DMS153 (cell line): ENCODE results near the gene CALY.

ENCODE experiments used
- DNase-seq: peaks from one replicate; lab custom pipeline; 2025; lab: John Stamatoyannopoulos, UW

The CALY gene

GRCh38 chr10:133351408-133352318, 15.0 kb upstream of the CALY start:
- no peak for DNase-seq

GRCh38 chr10:133350950-133351329, 14.2 kb upstream of the CALY start:
- no peak for DNase-seq

- no peak for DNase-seq
Observed at GRCh38 chr10:133350283-133350949, 13.7 kb upstream of the CALY start.

GRCh38 chr10:133349577-133350011, 12.9 kb upstream of the CALY start:
- DNase-seq, result no peak

GRCh38 chr10:133349160-133349568, 12.5 kb upstream of the CALY start:
- DNase-seq, result no peak

- no peak for DNase-seq
Observed at GRCh38 chr10:133347710-133348517, 11.2 kb upstream of the CALY start.

GRCh38 chr10:133346413-133346812, 9.7 kb upstream of the CALY start:
- DNase-seq, result no peak

GRCh38 chr10:133344236-133344635, 7.5 kb upstream of the CALY start:
- DNase-seq, result no peak

GRCh38 chr10:133343558-133343957, 6.9 kb upstream of the CALY start:
- no peak for DNase-seq

GRCh38 chr10:133342942-133343341, 6.2 kb upstream of the CALY start:
- no peak for DNase-seq

- no peak for DNase-seq
Observed at GRCh38 chr10:133341983-133342382, 5.3 kb upstream of the CALY start.

- DNase-seq, result no peak
Observed at GRCh38 chr10:133339708-133340380, 3.1 kb upstream of the CALY start.

GRCh38 chr10:133338080-133339071, 1.7 kb upstream of the CALY start:
- DNase-seq, result no peak

- no peak for DNase-seq
Observed at GRCh38 chr10:133337370-133337725, 652 bp upstream of the CALY start.

- DNase-seq, result no peak
Observed at GRCh38 chr10:133336118-133336576, 549 bp downstream of the CALY start.

- no peak for DNase-seq
Observed at GRCh38 chr10:133335246-133336117, 1.2 kb downstream of the CALY start.

GRCh38 chr10:133334503-133335245, 2.0 kb downstream of the CALY start:
- no peak for DNase-seq

GRCh38 chr10:133332936-133333699, 3.6 kb downstream of the CALY start:
- DNase-seq, result no peak
